Measurements from ENCODE around the gene IL23R.

Gene IL23R

DNA sequence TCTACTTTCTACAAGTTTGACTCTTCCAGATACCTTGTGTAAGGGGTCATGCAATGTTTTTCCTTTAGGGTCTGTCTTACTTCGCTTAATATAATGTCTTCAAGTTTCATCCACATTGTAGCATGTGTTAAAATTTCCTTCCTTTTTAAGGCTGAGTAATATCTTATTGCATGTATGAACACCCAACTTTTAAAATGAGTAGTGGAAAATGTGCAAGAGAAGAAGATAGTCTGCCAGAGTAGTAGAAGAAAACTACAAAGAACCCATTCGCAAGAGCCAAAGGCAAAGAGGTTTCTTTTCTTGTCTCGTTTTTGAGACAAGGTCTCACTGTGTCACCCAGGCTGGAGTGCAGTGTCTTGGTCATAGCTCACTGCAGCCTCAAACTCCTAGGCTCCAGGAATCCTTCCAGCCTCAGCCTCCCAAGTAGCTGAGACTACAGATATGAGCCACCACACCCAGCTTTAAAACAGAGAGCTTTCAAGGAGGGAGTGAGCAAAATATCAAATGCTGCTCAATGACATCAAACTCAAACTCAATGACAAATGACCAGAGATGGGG is 9.4 kb downstream of the IL23R start:
- DNase-seq (ENCODE audit: insufficient read length, low spot score) (no peak), FAIRE-seq (no peak)
- TF ChIP-seq, protein P1, sequence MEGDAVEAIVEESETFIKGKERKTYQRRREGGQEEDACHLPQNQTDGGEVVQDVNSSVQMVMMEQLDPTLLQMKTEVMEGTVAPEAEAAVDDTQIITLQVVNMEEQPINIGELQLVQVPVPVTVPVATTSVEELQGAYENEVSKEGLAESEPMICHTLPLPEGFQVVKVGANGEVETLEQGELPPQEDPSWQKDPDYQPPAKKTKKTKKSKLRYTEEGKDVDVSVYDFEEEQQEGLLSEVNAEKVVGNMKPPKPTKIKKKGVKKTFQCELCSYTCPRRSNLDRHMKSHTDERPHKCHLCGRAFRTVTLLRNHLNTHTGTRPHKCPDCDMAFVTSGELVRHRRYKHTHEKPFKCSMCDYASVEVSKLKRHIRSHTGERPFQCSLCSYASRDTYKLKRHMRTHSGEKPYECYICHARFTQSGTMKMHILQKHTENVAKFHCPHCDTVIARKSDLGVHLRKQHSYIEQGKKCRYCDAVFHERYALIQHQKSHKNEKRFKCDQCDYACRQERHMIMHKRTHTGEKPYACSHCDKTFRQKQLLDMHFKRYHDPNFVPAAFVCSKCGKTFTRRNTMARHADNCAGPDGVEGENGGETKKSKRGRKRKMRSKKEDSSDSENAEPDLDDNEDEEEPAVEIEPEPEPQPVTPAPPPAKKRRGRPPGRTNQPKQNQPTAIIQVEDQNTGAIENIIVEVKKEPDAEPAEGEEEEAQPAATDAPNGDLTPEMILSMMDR (IDR thresholded peaks at IDR 0.05; ENCODE audit: insufficient read depth, missing control alignments): no peak

DNA sequence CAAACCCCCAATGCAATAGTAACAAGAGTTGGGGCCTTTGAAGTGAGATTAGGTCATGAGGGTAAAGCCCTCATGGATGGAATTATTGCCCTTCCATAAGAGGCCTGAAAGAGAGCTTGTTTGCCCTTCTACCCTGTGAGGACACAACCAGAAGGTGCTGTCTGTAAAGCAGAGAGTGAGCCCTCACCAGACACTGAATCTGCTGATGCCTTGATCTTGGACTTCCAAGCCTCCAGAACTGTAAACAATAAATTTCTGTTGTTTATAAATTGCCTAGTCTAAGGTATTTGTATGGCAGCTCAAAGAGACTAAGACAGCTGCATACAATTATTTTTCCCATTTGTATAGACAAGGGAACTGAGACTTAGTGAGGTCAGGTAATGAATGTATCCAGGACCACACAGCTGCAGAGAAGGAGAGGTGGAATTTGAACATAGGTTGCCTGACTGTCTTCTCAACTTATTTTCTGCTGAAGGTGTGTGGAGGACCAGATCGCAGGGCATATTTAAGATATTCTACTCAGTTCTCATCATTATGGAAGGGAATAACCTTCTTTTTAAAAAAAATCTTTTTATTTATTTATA is 18.7 kb downstream of the IL23R start:
- TF ChIP-seq, protein P1 (IDR thresholded peaks at IDR 0.05; ENCODE audit: insufficient read depth, missing control alignments): no peak
- DNase-seq (ENCODE audit: insufficient read length, low spot score): no peak
- FAIRE-seq: no peak

DNA sequence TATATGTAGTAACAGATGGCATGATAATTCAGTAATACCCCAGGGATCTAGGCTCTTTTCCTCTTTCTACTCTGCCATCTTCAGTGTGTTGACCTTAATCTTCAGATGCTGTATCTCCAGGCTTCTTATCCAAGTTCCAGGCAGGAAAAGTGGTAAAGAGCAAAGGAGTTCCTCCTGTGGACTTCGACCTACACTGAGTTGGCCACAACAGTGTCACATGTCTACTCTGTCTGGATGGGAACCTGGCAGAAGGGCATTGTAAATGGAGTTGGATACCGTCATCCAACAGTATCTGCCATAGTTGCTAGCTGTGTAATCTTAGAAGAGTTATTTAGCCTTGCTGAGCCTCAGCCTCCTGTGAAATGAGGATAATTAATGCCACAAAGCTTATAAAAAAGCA is 21.9 kb downstream of the IL23R start:
- TF ChIP-seq, protein P1 (IDR thresholded peaks at IDR 0.05; ENCODE audit: insufficient read depth, missing control alignments): no peak
- FAIRE-seq (no peak), DNase-seq (ENCODE audit: insufficient read length, low spot score) (no peak)

DNA sequence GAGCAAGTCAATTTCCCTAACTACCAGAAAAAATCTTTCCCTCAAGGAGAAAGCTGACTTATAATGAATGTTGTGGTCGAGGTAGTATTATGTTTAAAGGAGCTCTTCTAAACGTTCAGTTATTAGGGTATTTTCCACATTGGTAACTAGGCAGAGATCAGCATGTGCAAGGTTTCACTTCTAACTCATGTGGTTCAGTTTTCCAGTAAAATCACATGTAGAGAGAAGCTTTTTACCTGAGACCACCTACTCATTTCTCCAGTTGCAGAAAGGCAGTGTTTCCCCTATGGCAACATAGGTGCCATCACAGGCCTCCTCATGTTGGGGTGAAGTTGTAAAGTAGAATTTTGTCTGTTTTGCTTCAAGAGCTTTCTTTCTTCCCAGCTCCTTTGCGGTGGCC is 23.7 kb downstream of the IL23R start:
- no peak for FAIRE-seq
- DNase-seq (ENCODE audit: insufficient read length, low spot score): no peak
- TF ChIP-seq, protein P1 (IDR thresholded peaks at IDR 0.05; ENCODE audit: insufficient read depth, missing control alignments): no peak

DNA sequence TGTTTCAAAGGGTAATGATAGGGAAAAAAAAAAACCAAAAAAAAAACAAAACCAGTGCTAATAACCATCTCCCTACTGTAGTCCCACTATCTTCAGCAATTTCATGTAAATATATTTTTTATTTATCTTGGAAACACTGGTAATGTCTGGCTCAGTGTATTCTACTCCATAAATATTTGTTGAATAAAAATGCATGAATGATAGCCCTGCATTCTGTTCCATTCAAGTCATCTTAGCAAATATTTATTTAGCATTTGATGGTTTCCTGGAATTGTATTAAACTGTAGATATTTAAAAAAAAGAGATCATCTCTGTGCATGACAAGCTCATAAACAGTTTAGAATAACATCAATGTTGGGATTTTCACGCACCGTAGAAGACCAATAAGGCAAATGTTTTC is 24.2 kb downstream of the IL23R start:
- FAIRE-seq (no peak), DNase-seq (ENCODE audit: insufficient read length, low spot score) (no peak)
- TF ChIP-seq, protein P1 (IDR thresholded peaks at IDR 0.05; ENCODE audit: insufficient read depth, missing control alignments): no peak

DNA sequence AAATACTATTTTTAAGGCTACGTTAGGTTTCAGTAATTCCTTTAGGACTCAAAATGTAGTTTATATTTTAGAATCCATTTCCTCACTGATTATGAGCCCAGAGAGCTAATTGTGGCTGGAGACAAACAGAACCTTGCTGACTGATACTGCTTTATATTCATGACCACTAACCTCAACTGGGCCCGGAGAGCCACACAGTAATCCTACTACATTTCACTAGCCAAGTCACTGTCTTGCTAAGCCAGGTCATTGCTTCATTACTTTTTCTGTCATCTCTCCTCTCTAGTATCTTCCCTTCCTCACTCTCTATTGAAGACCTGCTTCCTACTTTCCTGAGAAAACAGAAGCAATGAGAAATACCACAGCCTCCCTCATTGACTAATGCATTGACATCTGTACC is 24.7 kb downstream of the IL23R start:
- no peak for DNase-seq (ENCODE audit: insufficient read length, low spot score)
- TF ChIP-seq, protein P1 (IDR thresholded peaks at IDR 0.05; ENCODE audit: insufficient read depth, missing control alignments): no peak
- no peak for FAIRE-seq

DNA sequence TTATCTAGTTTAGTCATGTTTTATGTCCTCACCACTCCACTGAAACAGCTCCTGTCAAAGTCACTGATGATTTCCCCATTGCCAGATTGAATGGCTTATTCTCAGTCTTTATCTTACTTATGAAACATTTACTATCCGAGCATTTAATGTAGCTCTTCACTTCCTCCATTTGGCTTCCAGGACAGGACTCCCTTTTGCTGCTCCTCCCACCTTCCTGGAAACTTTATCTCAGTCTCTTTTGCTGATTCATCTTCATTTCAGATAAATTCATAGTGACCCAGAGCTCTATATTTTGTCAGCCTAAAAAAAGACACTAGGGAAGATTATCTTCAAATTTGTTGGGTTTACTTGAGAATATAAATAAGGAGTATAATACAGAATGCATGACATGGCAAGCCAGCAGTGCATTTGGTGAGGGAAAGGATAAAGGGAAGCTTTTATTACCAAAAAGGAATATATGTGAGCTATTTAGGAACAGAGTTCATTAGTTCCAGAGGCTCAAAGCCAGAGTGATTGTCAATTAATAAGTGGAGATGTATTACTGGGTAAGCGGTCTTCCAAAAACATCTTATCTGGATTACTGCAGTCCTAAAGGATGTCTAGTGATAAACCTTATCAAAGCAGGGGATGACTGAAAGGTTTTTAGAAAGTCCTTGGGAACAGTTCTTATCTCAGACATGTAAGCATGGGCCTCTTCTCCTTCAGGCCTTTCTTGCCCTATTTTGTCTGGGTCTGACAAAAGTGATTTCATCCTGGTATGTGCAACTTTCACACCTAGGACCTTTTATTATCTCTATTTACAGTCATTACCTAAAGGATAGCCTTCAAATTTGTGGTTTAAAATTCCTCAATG is 25.6 kb downstream of the IL23R start:
- TF ChIP-seq, protein P1 (IDR thresholded peaks at IDR 0.05; ENCODE audit: insufficient read depth, missing control alignments): no peak
- DNase-seq (ENCODE audit: insufficient read length, low spot score): no peak
- no peak for FAIRE-seq

All from D721Med (cell line).